Right lobe of liver (tissue), 4 donors: Measurements from ENCODE around the gene DUSP2.

ENCODE experiments used
- POLR2A ChIP-seq: fragments of 450-650 bp; IDR thresholded peaks from one replicate; pipeline ENCODE4 v1.6.1; 2017; ENCODE audit warnings: antibody characterized with exemption, mild to moderate bottlenecking
- TF ChIP-seq, protein P1 (sequence below), 4 donors: fragments of 200-600 bp in 3 of 4; fragments of 450-650 bp in 1 of 4; IDR thresholded peaks; one replicate each; pipeline versions ENCODE4 v1.5.1 to v1.8.0; 2016 to 2022; ENCODE audit warnings: antibody characterized with exemption in 4 of 4, mild to moderate bottlenecking in 2 of 4
- donor health status: DM: no; HTN: no; CAD: no.
- donor health status: DM: no; HTN: no; CAD: no.
- donor health status: DM: no; HTN: yes; CAD: no.

DNA sequence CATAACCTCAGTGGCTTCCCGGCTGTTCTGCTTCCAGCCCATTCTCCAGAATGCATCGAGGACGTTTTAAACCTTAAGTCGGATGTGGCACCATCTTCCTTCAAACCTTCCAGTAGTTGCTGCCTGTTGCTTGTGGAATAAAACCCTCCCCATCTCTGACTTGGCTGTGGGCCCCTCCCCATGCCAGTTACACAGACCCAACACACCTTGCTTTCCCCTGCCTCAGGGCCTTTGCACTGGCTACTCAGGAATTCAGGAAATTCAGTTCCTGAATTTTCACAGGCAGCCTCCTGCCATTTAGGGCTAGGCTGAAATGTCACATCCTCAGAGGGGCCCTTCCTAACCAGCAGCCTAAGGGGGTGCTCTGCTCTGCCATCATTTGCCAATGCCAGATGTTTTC, 23.8 kb downstream of the DUSP2 start:
- TF ChIP-seq, protein P1, sequence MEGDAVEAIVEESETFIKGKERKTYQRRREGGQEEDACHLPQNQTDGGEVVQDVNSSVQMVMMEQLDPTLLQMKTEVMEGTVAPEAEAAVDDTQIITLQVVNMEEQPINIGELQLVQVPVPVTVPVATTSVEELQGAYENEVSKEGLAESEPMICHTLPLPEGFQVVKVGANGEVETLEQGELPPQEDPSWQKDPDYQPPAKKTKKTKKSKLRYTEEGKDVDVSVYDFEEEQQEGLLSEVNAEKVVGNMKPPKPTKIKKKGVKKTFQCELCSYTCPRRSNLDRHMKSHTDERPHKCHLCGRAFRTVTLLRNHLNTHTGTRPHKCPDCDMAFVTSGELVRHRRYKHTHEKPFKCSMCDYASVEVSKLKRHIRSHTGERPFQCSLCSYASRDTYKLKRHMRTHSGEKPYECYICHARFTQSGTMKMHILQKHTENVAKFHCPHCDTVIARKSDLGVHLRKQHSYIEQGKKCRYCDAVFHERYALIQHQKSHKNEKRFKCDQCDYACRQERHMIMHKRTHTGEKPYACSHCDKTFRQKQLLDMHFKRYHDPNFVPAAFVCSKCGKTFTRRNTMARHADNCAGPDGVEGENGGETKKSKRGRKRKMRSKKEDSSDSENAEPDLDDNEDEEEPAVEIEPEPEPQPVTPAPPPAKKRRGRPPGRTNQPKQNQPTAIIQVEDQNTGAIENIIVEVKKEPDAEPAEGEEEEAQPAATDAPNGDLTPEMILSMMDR (IDR thresholded peaks at IDR 0.05), result no peak
- no peak for TF ChIP-seq POLR2A
